OCI-LY3 (cell line): Measurements from ENCODE around the gene RRAD.

ENCODE experiments used
- H2AFZ ChIP-seq: fragments of 200-600, 300-600 bp; shearing (Covaris generic); 2 replicates; pipeline ENCODE4 v1.6.0; 2014; ENCODE audit warnings: antibody characterized with exemption, low read depth, low read length
- H3K27ac ChIP-seq: fragments of 200-600, 300-600 bp; sonication (generic); 2 replicates; pipeline ENCODE4 v1.5.1; 2014; ENCODE audit warnings: mild to moderate bottlenecking, low read length, moderate library complexity, mixed read lengths
- H3K27me3 ChIP-seq: fragments of 200-600, 300-600 bp; sonication (generic); 2 replicates; pipeline ENCODE4 v1.6.1; 2014; ENCODE audit warnings: low read depth, low read length, mixed read lengths
- H3K36me3 ChIP-seq: fragments of 200-600, 300-600 bp; sonication (generic); replicated peaks from 2 replicates; pipeline ENCODE3; 2014; ENCODE audit warnings: low read depth, low read length, mixed read lengths
- H3K4me1 ChIP-seq: fragments of 300-600, 200-600 bp; sonication (generic); 2 replicates; pipeline ENCODE4 v1.6.1; 2014; ENCODE audit warnings: low read length, mixed read lengths
- H3K4me2 ChIP-seq: fragments of 200-600, 300-600 bp; sonication (generic); 2 replicates; pipeline ENCODE4 v1.6.1; 2014; ENCODE audit warnings: low read length, mixed read lengths
- H3K4me3 ChIP-seq: fragments of 300-600, 200-600 bp; sonication (generic); 2 replicates; pipeline ENCODE4 v1.5.1; 2014; ENCODE audit warnings: antibody characterized with exemption, mild to moderate bottlenecking, low read length, moderate library complexity
- H3K79me2 ChIP-seq: fragments of 300-600, 200-600 bp; shearing (Covaris generic); 2 replicates; pipeline ENCODE4 v1.6.1; 2014; ENCODE audit warnings: mild to moderate bottlenecking, low read length, mixed read lengths
- H3K9ac ChIP-seq: fragments of 300-600, 200-600 bp; shearing (Covaris generic); 2 replicates; pipeline ENCODE4 v1.6.0; 2014; ENCODE audit warnings: mild to moderate bottlenecking, low read length, moderate library complexity
- H3K9me3 ChIP-seq: fragments of 200-600, 300-600 bp; shearing (Covaris generic); 2 replicates; pipeline ENCODE4 v1.6.1; 2014; ENCODE audit warnings: low read length, mixed read lengths; ENCODE audit not compliant: insufficient read depth
- H4K20me1 ChIP-seq: fragments of 200-600, 300-600 bp; sonication (generic); 2 replicates; pipeline ENCODE4 v1.6.1; 2016; ENCODE audit warnings: low read length, mixed read lengths; ENCODE audit not compliant: insufficient read depth
- CTCF ChIP-seq: fragments of 200-600, 300-600 bp; sonication (generic); IDR thresholded peaks from 2 replicates; pipeline ENCODE4 v1.5.1; 2014; ENCODE audit warnings: antibody characterized with exemption, low read length, low read depth
- EZH2phosphoT487 ChIP-seq: fragments of 200-600 bp; shearing (Covaris generic); IDR thresholded peaks from 2 replicates; pipeline ENCODE4 v1.6.1; 2018; ENCODE audit warnings: antibody characterized with exemption, mixed run types, low read depth

Gene RRAD

GRCh38 chr16:66930189-66930588, 4.9 kb upstream of the RRAD start:
- Histone ChIP-seq H3K4me3 (no peak overlapping the region), H4K20me1 (no peaks in the 10 kb centered on the region)

GRCh38 chr16:66928702-66929388, 3.5 kb upstream of the RRAD start:
- Histone ChIP-seq H3K27me3 (no peaks in the 10 kb centered on the region), H3K79me2 (peaks cover 17% of the 10 kb centered on the region), H3K4me3 (no peak overlapping the region), H3K4me2 (no peak overlapping the region), H2AFZ (no peak overlapping the region), H4K20me1 (no peaks in the 10 kb centered on the region), H3K9ac (no peak overlapping the region), H3K36me3 (peaks cover 7% of the 10 kb centered on the region), H3K9me3 (no peaks in the 10 kb centered on the region), H3K27ac (no peak overlapping the region), H3K4me1 (peaks cover 25% of the 10 kb centered on the region)
- TF ChIP-seq EZH2phosphoT487 (no peak), CTCF (peak; percentile 48)

More at GRCh38 chr16:66930189-66930588, 4.9 kb upstream of the RRAD start:
- H3K27ac ChIP-seq: no peak overlapping the region
- H3K36me3 ChIP-seq: peaks cover 7% of the 10 kb centered on the region
- H3K9ac ChIP-seq: no peak overlapping the region
- peaks cover 30% of the 10 kb centered on the region for H3K79me2 ChIP-seq
- no peak for TF ChIP-seq CTCF
- no peak for TF ChIP-seq EZH2phosphoT487
- H3K4me2 ChIP-seq: no peak overlapping the region
- no peaks in the 10 kb centered on the region for H3K9me3 ChIP-seq
- peaks cover 26% of the 10 kb centered on the region for H3K4me1 ChIP-seq
- H3K27me3 ChIP-seq: no peaks in the 10 kb centered on the region
- H2AFZ ChIP-seq: no peak overlapping the region

GRCh38 chr16:66927918-66928649, 2.7 kb upstream of the RRAD start:
- H4K20me1 ChIP-seq: no peaks in the 10 kb centered on the region
- peaks cover 9% of the 10 kb centered on the region for H3K79me2 ChIP-seq
- peaks cover 7% of the 10 kb centered on the region for H3K36me3 ChIP-seq
- H3K9me3 ChIP-seq: no peaks in the 10 kb centered on the region
- no peak for TF ChIP-seq CTCF
- no peak for TF ChIP-seq EZH2phosphoT487
- H3K4me1 ChIP-seq: peaks cover 20% of the 10 kb centered on the region
- H3K9ac ChIP-seq: no peak overlapping the region
- no peak overlapping the region for H3K4me2 ChIP-seq
- no peak overlapping the region for H3K27ac ChIP-seq
- H3K27me3 ChIP-seq: no peaks in the 10 kb centered on the region
- H3K4me3 ChIP-seq: no peak overlapping the region
- no peak overlapping the region for H2AFZ ChIP-seq

- no peaks in the 10 kb centered on the region for H4K20me1 ChIP-seq
- no peak overlapping the region for H2AFZ ChIP-seq
- no peak for TF ChIP-seq CTCF
- no peak for TF ChIP-seq EZH2phosphoT487
- peaks cover 17% of the 10 kb centered on the region for H3K4me1 ChIP-seq
- H3K9ac ChIP-seq: no peak overlapping the region
- H3K27ac ChIP-seq: no peak overlapping the region
- no peaks in the 10 kb centered on the region for H3K27me3 ChIP-seq
- H3K9me3 ChIP-seq: no peaks in the 10 kb centered on the region
- peak overlapping the region; percentile 3; the same call in 1 of the 2 replicates for H3K4me2 ChIP-seq
- peaks cover 3% of the 10 kb centered on the region for H3K36me3 ChIP-seq
- H3K4me3 ChIP-seq: no peak overlapping the region
- no peaks in the 10 kb centered on the region for H3K79me2 ChIP-seq
Observed at GRCh38 chr16:66926961-66927436, 1.7 kb upstream of the RRAD start.
